Testis (tissue), 2 donors: ENCODE measurements around the gene THADA.
"Not testable (repeated sequence)": the region's sequence is repeated elsewhere in the genome, so short reads cannot be mapped to it uniquely, and the experiment has no call there.

Source experiments
- CTCF ChIP-seq, 3 experiments: fragments of 450-650 bp in 2 of 3; fragments of 200-600 bp in 1 of 3; sonication (generic) in 1 of 3; IDR thresholded peaks; one replicate each; pipeline ENCODE4 v1.5.1; 2016 to 2019; ENCODE audit warnings: antibody characterized with exemption in 3 of 3, mild to moderate bottlenecking in 2 of 3, moderate library complexity in 1 of 3
- POLR2A ChIP-seq: fragments of 450-650 bp; IDR thresholded peaks from one replicate; pipeline ENCODE4 v1.6.1; 2017; ENCODE audit warnings: antibody characterized with exemption, mild to moderate bottlenecking, moderate library complexity

DNA sequence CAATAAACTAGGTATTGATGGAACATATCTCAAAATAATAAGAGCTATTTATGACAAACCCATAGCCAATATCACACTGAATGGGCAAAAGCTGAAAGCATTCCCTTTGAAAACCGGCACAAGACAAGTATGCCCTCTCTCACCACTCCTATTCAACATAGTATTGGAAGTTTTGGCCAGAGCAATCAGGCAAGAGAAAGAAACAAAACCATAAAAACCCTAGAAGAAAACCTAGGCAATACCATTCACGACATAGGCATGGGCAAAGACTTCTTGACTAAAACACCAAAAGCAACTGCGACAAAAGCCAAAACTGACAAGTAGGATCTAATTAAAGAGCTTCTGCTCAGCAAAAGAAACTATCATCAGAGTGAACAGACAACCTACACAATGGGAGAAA lies 63.3 kb downstream of the THADA start:
- not testable (repeated sequence) for TF ChIP-seq CTCF (IDR thresholded peaks at IDR 0.05); POLR2A
